ENCODE data around the gene ATL1.
"Not testable (repeated sequence)": the region's sequence is repeated elsewhere in the genome, so short reads cannot be mapped to it uniquely, and the experiment has no call there.

ATL1 gene

GRCh38 chr14:50649691-50650090, 89.7 kb downstream of the ATL1 start:
- no peak for DNase-seq (ENCODE audit: low read depth in 4 of 4, low spot score in 1 of 4)

- DNase-seq (ENCODE audit: low read depth in 4 of 4, low spot score in 1 of 4), result no peak
Measured at GRCh38 chr14:50656776-50657175, 96.8 kb downstream of the ATL1 start.

GRCh38 chr14:50657753-50658152, 97.8 kb downstream of the ATL1 start:
- DNase-seq (ENCODE audit: low read depth in 4 of 4, low spot score in 1 of 4), result no peak

GRCh38 chr14:50658203-50658602, 98.3 kb downstream of the ATL1 start:
- DNase-seq (ENCODE audit: low read depth in 4 of 4, low spot score in 1 of 4), result no peak

- no peak for DNase-seq (ENCODE audit: low read depth in 4 of 4, low spot score in 1 of 4)
Measured at GRCh38 chr14:50659327-50659974, 99.5 kb downstream of the ATL1 start.

GRCh38 chr14:50664579-50664978, 104.6 kb downstream of the ATL1 start:
- not testable (repeated sequence) for DNase-seq (ENCODE audit: low read depth in 4 of 4, low spot score in 1 of 4)

- not testable (repeated sequence) for DNase-seq (ENCODE audit: low read depth in 4 of 4, low spot score in 1 of 4)
Measured at GRCh38 chr14:50665300-50665699, 105.4 kb downstream of the ATL1 start.

- DNase-seq (ENCODE audit: low read depth in 4 of 4, low spot score in 1 of 4), result no peak
Measured at GRCh38 chr14:50666772-50667683, 107.1 kb downstream of the ATL1 start.

GRCh38 chr14:50667684-50667995, 107.7 kb downstream of the ATL1 start:
- no peak for DNase-seq (ENCODE audit: low read depth in 4 of 4, low spot score in 1 of 4)

- DNase-seq (ENCODE audit: low read depth in 4 of 4, low spot score in 1 of 4), result peak; percentile 27 to 49 (median 38)
Measured at GRCh38 chr14:50667996-50668825, 108.3 kb downstream of the ATL1 start, which contains the start of gene SAV1. Gene SAV1, minus strand, starts transcription at chr14:50668306. Its CDS starts 339 bp downstream, at chr14:50667967.

- DNase-seq (ENCODE audit: low read depth in 4 of 4, low spot score in 1 of 4), result no peak
Measured at GRCh38 chr14:50668826-50669143, 108.8 kb downstream of the ATL1 start.

GRCh38 chr14:50669441-50669986, 109.6 kb downstream of the ATL1 start:
- DNase-seq (ENCODE audit: low read depth in 4 of 4, low spot score in 1 of 4), result no peak

- DNase-seq (ENCODE audit: low read depth in 4 of 4, low spot score in 1 of 4), result no peak
Measured at GRCh38 chr14:50670196-50670865, 110.4 kb downstream of the ATL1 start.

GRCh38 chr14:50670866-50671256, 110.9 kb downstream of the ATL1 start:
- no peak for DNase-seq (ENCODE audit: low read depth in 4 of 4, low spot score in 1 of 4)

- DNase-seq (ENCODE audit: low read depth in 4 of 4, low spot score in 1 of 4), result no peak
Measured at GRCh38 chr14:50675597-50675996, 115.7 kb downstream of the ATL1 start.

GRCh38 chr14:50676814-50677516, 117.0 kb downstream of the ATL1 start:
- DNase-seq (ENCODE audit: low read depth in 4 of 4, low spot score in 1 of 4), result no peak

GRCh38 chr14:50677527-50678063, 117.7 kb downstream of the ATL1 start:
- DNase-seq (ENCODE audit: low read depth in 4 of 4, low spot score in 1 of 4), result no peak

GRCh38 chr14:50678163-50678562, 118.2 kb downstream of the ATL1 start:
- no peak for DNase-seq (ENCODE audit: low read depth in 4 of 4, low spot score in 1 of 4)

GRCh38 chr14:50679674-50680073, 119.7 kb downstream of the ATL1 start:
- DNase-seq (ENCODE audit: low read depth in 4 of 4, low spot score in 1 of 4), result no peak
